OCI-LY1 (cell line): Measurements from ENCODE around the gene LIN9.

ENCODE experiments used
- CTCF ChIP-seq: fragments of 200-600 bp; sonication (generic), shearing (Covaris generic); IDR thresholded peaks from 2 replicates; pipeline ENCODE4 v1.5.1; 2017; ENCODE audit warnings: mild to moderate bottlenecking, antibody characterized with exemption, low read length, moderate library complexity, mixed read lengths
- EZH2 ChIP-seq: fragments of 200-600 bp; sonication (generic), shearing (Covaris generic); IDR thresholded peaks from 2 replicates; pipeline ENCODE4 v1.8.0; 2017; ENCODE audit warnings: borderline replicate concordance, mixed run types, mild to moderate bottlenecking, antibody characterized with exemption, low read length, moderate library complexity, mixed read lengths

GRCh38 chr1:226304291-226304955, 4.5 kb downstream of the LIN9 start:
- TF ChIP-seq CTCF (no peak), EZH2 (no peak)
